Activated CD4-positive, alpha-beta memory T cell treated with anti-CD3 and anti-CD28 coated beads for 36 hours (primary cell): ENCODE measurements around the gene CAPZA1. TPM values are rescaled to one million over a fixed set of nuclear protein-coding genes. Genes with fewer than 3 reads are reported as not detected.

Experiments
- CTCF ChIA-PET: fragments of 350-600 bp; sonication (Branson Sonifier 250); formaldehyde crosslinking; loops from one replicate; lab custom pipeline; 2021; ENCODE audit warnings: antibody characterized with exemption, inconsistent platforms; lab: Charles Lee
- POLR2A ChIA-PET: fragments of 350-600 bp; sonication (Branson Sonifier 250); formaldehyde crosslinking; loops from one replicate; lab custom pipeline; 2021; ENCODE audit warnings: antibody characterized with exemption; lab: Charles Lee
- DNase-seq: peaks from one replicate; pipeline ENCODE4 v3.0.0-alpha.2; 2020
- H3K27ac Mint-ChIP-seq: one replicate; pipeline ENCODE4 v1.8.0; 2021; ENCODE audit warnings: mixed read lengths
- H3K27me3 Mint-ChIP-seq: one replicate; pipeline ENCODE4 v1.8.0; 2021; ENCODE audit warnings: mixed read lengths
- H3K36me3 Mint-ChIP-seq: one replicate; pipeline ENCODE4 v1.8.0; 2021; ENCODE audit warnings: mixed read lengths
- H3K4me1 Mint-ChIP-seq: one replicate; pipeline ENCODE4 v1.8.0; 2021; ENCODE audit warnings: low read depth, mixed read lengths
- H3K4me3 Mint-ChIP-seq: one replicate; pipeline ENCODE4 v1.8.0; 2021; ENCODE audit warnings: mild to moderate bottlenecking, mixed read lengths
- H3K9me3 Mint-ChIP-seq: one replicate; pipeline ENCODE4 v1.8.0; 2021; ENCODE audit warnings: mixed read lengths
- intact Hi-C: fragments of 100-400 bp; cut with micrococcal nuclease; formaldehyde crosslinking; loops from one replicate; pipeline ENCODE4 v1.15.1; 2023
- total RNA-seq, 2 experiments: library from RNA; stranded (reverse); gene quantifications; one replicate each; pipeline ENCODE4 v1.2.3, GENCODE V29; 2021

CAPZA1 gene
- 100 to 1,000 TPM; 261 to 274 TPM for total RNA-seq

DNA sequence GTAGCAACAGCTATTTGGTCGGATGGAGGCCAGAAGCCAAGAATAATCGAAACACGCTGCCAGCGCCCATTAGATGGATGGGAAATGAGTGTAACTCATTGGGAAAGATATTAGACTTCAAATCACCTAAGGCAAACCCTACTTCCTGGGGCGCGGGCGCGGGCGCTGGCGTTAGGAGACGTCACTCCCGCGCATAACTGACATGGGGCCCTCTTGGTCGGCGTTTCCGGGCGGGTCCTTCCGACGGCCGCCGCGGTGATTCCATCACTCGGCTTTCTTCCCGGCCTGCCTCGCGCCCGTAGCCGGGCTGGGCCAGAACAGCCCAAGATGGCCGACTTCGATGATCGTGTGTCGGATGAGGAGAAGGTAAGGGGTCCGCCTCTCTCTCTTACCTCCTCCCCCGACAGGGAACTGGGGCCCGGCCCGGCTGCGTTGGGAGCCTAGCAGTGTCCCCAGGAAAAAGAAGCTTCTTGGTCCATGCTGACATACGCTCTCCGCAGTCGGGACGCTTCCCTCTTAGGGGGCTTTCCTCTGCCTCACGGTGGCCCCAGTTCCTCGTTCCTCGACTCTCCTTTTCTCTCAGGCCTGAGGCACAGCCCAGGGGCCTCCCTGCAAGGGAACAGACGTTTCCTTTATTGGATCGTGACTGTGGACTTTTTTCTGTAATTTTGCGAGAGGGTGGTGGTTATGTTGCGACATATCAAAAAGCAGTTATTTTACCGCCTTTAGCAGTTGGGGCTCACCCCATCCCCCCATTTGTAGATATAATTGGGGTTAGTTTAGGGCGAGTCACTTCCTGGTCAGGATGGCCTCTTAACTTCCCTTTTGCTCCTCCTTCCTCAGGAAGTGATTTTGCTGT, at the start of gene CAPZA1:
TSS of gene CAPZA1 (plus strand) at position 315 of the 859 bp plus-strand sequence. CDS start at position 328, 13 bp downstream.
- intact Hi-C loops: loop anchor here (1.0 to 2.0 kb wide), 3 partner anchors 17 to 338 kb away; no protein-coding TSS in a partner anchor
- ChIA-PET CTCF (interaction anchor here (0.6 to 3.1 kb wide), 4 partner anchors 17 to 154 kb away, joined by 3 to 12 read pairs (median 7); partner anchors contain the start of gene PPM1J), POLR2A (interaction anchor here (1.0 to 3.4 kb wide), 4 partner anchors 55 to 96 kb away, joined by 4 to 24 read pairs (median 6); partner anchors contain the start of genes MOV10 and PPM1J)
- peaks cover 29% of the 10 kb centered on the region for H3K4me1 Mint-ChIP-seq
- peak within 1 kb of the TSS; percentile 96 for H3K4me3 Mint-ChIP-seq
- no peaks in the 10 kb centered on the region for H3K9me3 Mint-ChIP-seq
- peaks cover 27% of the 10 kb centered on the region for H3K36me3 Mint-ChIP-seq
- H3K27me3 Mint-ChIP-seq: no peaks in the 10 kb centered on the region
- peak within 1 kb of the TSS; percentile 100 for H3K27ac Mint-ChIP-seq
- DNase-seq: peak; percentile 95

DNA sequence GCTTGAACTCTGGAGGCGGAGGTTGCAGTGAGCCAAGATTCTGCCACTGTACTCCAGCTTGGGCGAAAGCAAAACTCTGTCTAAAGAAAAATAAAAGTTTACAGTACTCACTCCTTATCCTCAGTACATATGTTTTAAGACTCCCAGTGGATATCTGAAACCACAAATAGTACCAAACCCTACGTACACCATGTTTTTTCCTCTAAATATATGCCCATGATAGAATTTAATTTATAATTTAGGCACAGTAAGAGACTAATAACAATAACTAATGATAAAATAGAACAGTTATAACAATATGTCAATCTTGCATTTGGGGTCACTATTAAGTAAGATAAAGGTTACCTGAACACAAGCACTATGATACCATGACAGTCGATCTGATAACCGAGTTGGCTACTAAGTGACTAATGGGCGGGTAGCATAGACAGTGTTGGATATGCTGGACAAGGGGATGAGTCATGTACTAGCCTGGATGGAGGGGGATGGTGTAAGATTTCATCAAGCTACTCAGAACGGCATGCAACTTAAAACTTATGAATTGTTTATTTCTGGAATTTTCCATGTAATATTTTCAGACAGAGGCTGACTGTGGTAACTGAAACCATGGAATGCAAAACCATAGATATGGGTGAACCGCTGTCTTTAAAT, 44.4 kb upstream of the CAPZA1 start:
- ChIA-PET POLR2A (no interaction called here), CTCF (no interaction called here)
- DNase-seq: no peak
- no peaks in the 10 kb centered on the region for H3K4me1 Mint-ChIP-seq
- no peaks in the 10 kb centered on the region for H3K9me3 Mint-ChIP-seq
- intact Hi-C loops: no loop called here
- H3K4me3 Mint-ChIP-seq: no peak overlapping the region
- H3K36me3 Mint-ChIP-seq: peaks cover 23% of the 10 kb centered on the region
- H3K27me3 Mint-ChIP-seq: no peaks in the 10 kb centered on the region
- H3K27ac Mint-ChIP-seq: no peak overlapping the region

DNA sequence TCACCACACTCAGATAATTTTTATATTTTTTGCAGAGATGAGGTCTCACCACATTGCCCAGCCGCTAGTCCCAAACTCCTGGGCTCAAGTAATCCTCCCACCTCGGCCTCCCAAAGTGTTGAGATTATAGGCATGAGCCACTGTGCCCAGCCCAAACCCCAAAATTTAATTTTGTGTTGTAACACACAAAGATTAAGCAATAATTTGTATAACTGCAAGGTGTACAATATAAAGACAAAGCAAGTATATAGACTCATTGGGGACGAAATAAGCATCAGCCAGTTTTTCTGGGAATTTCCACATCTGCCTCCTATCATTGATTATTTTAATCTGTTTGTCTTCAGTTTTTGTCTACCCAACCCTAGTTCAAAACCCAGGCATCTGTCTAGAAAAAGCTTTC, 43.4 kb upstream of the CAPZA1 start:
- DNase-seq: no peak
- intact Hi-C loops: no loop called here
- no peaks in the 10 kb centered on the region for H3K4me1 Mint-ChIP-seq
- peaks cover 23% of the 10 kb centered on the region for H3K36me3 Mint-ChIP-seq
- no peaks in the 10 kb centered on the region for H3K9me3 Mint-ChIP-seq
- no peaks in the 10 kb centered on the region for H3K27me3 Mint-ChIP-seq
- no peak overlapping the region for H3K27ac Mint-ChIP-seq
- CTCF ChIA-PET: no interaction called here
- POLR2A ChIA-PET: no interaction called here
- no peak overlapping the region for H3K4me3 Mint-ChIP-seq

DNA sequence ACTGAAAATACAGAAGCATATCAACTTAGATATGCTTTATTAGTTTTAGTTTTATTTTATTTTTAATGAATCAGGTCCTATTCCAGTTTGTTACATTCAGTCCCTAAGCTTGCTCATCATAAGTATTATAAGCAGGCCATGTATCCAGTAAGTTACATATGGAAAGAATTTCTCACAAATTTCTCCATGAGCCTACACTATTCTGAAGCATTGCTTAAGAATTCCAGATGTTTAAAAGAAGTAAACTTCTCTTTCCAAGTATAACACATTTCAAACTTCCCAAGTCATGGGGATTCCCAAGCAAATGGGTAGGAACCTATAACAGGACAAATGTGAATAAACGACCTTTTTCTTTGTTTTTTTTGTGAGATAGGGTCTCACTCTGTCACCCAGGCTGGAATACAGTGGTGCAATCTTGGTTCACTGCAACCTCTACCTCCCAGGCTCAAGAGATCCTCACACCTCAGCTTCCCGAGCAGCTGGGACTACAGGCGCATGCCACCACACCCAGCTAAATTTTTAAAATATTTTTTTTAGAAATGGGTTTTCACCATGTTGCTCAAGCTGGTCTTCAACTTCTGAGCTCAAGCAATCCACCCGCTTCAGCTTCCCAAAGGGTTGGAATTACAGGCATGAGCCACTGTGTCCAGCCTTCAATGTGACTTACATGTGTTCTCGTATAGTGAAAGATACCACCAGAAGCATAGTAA, 39.7 kb upstream of the CAPZA1 start:
- intact Hi-C loops: no loop called here
- H3K27me3 Mint-ChIP-seq: no peaks in the 10 kb centered on the region
- ChIA-PET POLR2A (interaction anchor here (0.8 kb wide), 1 partner anchor 73 kb away, joined by 3 read pairs; no protein-coding TSS in a partner anchor), CTCF (no interaction called here)
- no peak overlapping the region for H3K4me3 Mint-ChIP-seq
- no peaks in the 10 kb centered on the region for H3K4me1 Mint-ChIP-seq
- peaks cover 17% of the 10 kb centered on the region for H3K36me3 Mint-ChIP-seq
- DNase-seq: no peak
- no peak overlapping the region for H3K27ac Mint-ChIP-seq
- H3K9me3 Mint-ChIP-seq: no peaks in the 10 kb centered on the region

DNA sequence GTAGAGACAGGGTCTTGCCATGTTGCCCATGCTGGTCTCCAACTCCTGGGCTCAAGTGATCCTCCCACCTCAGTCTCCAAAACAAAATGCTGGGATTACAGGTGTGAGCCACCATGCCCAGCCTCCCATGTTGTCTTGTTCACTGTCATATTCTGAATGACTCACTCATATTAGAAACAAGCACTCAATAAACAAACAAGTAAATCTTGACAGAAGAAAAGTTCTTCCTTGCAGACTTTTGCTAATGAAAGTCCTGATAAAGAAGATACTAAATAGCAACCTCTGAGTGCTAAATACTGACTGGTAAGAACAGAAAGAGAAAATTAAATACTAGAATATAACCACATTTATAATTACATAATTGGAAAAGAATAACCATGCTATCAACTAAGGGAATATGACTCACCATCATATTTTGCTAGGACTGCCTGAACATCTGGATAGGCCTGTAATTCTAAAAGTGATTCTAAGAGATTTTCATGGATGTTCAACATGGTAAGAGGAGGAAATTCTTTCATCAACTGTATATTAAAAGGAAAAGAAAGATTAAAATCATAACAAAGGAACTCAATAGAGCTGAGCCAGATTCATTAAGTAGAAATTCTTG, 37.9 kb upstream of the CAPZA1 start:
- ChIA-PET POLR2A (no interaction called here), CTCF (no interaction called here)
- intact Hi-C loops: no loop called here
- no peak overlapping the region for H3K27ac Mint-ChIP-seq
- H3K4me1 Mint-ChIP-seq: no peaks in the 10 kb centered on the region
- DNase-seq: no peak
- H3K4me3 Mint-ChIP-seq: no peak overlapping the region
- H3K36me3 Mint-ChIP-seq: peaks cover 6% of the 10 kb centered on the region
- H3K9me3 Mint-ChIP-seq: no peaks in the 10 kb centered on the region
- H3K27me3 Mint-ChIP-seq: no peaks in the 10 kb centered on the region

DNA sequence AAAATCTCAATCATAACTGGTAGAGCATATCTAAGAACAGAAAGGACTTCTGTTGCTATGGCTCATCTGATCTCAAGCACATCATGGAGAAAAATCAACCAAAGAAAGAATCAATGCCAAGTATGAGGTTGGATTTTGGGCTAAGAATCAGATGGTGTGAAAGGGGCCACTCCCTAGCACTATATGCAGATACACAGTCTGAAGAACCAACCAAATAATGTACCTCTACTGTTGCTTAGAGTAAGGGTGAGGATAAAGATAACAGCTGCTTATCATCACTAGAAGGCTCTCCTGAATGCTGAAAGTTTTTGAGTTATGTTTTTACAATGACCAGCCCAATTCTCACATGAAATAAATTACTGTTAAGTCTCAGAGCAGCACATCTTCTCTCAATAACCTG, 36.3 kb upstream of the CAPZA1 start:
- no peak for DNase-seq
- H3K9me3 Mint-ChIP-seq: no peaks in the 10 kb centered on the region
- CTCF ChIA-PET: no interaction called here
- H3K36me3 Mint-ChIP-seq: no peaks in the 10 kb centered on the region
- no peak overlapping the region for H3K27ac Mint-ChIP-seq
- H3K4me3 Mint-ChIP-seq: no peak overlapping the region
- intact Hi-C loops: no loop called here
- H3K27me3 Mint-ChIP-seq: no peaks in the 10 kb centered on the region
- POLR2A ChIA-PET: no interaction called here
- no peaks in the 10 kb centered on the region for H3K4me1 Mint-ChIP-seq

DNA sequence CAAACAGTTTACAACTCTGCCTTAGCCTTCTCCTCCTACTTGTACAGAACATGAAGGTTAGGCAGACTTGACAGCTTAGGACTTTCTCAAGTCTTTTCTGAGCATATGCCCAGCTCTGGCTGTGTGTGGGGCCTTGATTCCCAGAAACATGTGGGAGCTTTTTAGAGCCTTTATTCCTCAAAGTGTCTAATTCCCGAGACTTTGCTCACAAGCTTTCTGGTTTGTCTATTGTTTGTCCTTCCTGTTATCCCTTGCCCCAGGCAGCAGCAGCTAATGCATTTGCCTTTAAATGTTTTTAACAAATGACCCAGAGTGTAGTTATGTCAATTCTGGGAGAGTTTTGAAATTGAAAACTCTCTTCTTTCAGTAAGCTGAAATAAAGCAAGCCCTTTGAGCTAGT, 29.9 kb upstream of the CAPZA1 start:
- ChIA-PET POLR2A (no interaction called here), CTCF (no interaction called here)
- intact Hi-C loops: no loop called here
- Mint-ChIP-seq H3K4me3 (no peak overlapping the region), H3K9me3 (no peaks in the 10 kb centered on the region), H3K27ac (no peak overlapping the region), H3K27me3 (no peaks in the 10 kb centered on the region), H3K36me3 (peaks cover 20% of the 10 kb centered on the region), H3K4me1 (no peaks in the 10 kb centered on the region)
- DNase-seq: no peak

DNA sequence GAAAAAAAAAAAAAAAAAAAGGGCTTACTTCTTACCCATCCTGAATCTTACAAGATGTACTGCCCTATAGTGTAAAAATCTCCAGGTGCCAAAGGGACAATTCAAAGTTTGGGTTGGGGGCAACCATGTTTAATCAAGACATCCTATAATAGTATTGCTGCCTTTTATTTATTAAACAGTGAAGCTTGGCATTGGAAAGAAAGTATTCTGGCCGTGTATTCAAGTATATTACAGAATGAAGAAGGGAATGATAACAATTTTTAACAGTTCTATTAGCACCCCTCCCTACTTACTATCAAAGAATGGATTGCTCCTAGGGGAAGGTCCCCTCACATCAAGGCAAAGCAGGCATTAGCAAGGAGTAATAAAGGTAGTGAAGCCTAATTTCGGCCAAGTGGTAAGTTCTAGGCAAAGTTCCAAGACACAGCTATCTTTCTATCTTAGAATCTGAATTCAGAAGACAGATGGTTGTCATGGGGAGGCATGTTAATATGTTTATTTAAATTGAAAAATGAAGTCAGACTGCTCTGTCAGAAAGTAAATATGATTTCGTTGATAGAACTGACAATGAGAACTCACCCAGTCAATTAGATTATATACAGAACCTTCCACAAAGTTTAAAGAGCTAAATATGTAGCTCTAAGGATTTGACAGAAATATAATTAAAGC, 25.3 kb upstream of the CAPZA1 start:
- ChIA-PET POLR2A (no interaction called here), CTCF (interaction anchor here (0.8 to 0.9 kb wide), 2 partner anchors 15 to 58 kb away, joined by 3 read pairs; no protein-coding TSS in a partner anchor)
- peaks cover 28% of the 10 kb centered on the region for H3K36me3 Mint-ChIP-seq

DNA sequence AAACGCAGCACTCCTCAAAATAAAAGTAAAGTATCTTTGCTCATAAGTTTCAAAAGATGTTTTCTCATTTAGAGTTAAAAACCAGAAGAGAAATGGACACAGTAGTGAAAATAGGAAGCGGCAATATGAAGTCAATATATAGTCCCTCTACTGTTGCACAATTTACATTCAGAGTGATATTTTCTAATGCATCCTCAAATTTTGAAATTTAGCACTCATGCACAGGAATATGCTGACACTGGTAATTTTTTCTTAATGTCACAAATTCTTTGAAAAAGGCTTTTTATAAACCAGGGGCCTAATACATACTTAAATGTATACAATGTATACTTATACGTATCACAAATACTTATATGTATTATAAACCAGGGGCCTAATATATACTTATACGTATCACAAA, 20.2 kb upstream of the CAPZA1 start:
- CTCF ChIA-PET: interaction anchor here (1.8 kb wide), 1 partner anchor 98 kb away, joined by 3 read pairs; no protein-coding TSS in a partner anchor

More for the DNA sequence above, 25.3 kb upstream of the CAPZA1 start:
- intact Hi-C loops: no loop called here
- Mint-ChIP-seq H3K27ac (no peak overlapping the region), H3K9me3 (no peaks in the 10 kb centered on the region), H3K4me1 (no peaks in the 10 kb centered on the region), H3K27me3 (no peaks in the 10 kb centered on the region), H3K4me3 (no peak overlapping the region)
- DNase-seq: no peak

DNA sequence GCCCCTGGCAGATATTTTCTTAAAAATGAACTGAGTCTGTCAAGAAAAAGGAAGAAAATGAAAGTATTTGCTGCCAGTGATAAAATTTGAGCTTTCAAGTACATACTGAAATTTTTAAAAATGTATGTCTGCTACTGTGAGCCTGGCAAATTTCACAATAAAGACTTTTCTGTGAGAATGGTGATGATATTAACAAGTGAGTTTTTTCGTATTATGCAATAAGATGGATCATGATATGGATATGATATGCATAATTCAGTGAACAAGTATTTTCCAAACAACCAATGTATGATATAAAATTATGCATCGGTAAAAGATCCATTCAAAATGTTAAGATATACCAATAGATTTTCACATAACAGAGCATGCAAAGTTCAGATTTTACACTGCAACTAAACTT, 16.6 kb upstream of the CAPZA1 start:
- intact Hi-C loops: no loop called here
- Mint-ChIP-seq H3K27ac (no peak overlapping the region), H3K4me3 (no peak overlapping the region), H3K9me3 (no peaks in the 10 kb centered on the region), H3K4me1 (peaks cover 8% of the 10 kb centered on the region), H3K36me3 (peaks cover 24% of the 10 kb centered on the region), H3K27me3 (no peaks in the 10 kb centered on the region)
- no peak for DNase-seq
- CTCF ChIA-PET: no interaction called here
- POLR2A ChIA-PET: no interaction called here

More for the DNA sequence above, 20.2 kb upstream of the CAPZA1 start:
- DNase-seq: no peak
- intact Hi-C loops: no loop called here
- H3K4me3 Mint-ChIP-seq: no peak overlapping the region
- H3K27ac Mint-ChIP-seq: no peak overlapping the region
- H3K9me3 Mint-ChIP-seq: no peaks in the 10 kb centered on the region
- POLR2A ChIA-PET: no interaction called here
- H3K36me3 Mint-ChIP-seq: peaks cover 18% of the 10 kb centered on the region
- H3K4me1 Mint-ChIP-seq: no peaks in the 10 kb centered on the region
- no peaks in the 10 kb centered on the region for H3K27me3 Mint-ChIP-seq

DNA sequence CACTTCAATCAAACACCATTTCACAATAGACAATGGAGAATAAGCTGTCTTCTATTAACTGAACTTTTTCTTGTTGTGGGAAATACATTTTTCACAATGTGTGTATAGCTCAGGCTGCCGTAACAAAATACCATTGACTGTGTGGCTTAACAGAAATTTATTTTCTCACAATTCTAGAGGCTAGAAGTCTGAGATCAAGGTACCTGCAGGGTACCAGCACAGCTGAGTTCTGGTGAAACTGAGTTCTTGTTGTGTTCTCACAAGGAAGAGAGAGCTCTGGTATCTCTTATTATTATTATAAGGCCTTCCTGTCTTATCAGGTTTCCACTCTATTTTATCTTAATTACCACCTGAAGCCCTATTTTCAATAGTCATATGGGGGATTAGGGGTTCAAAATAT, 16.1 kb upstream of the CAPZA1 start:
- intact Hi-C loops: no loop called here
- ChIA-PET CTCF (interaction anchor here (2.1 kb wide), 1 partner anchor 102 kb away, joined by 5 read pairs; no protein-coding TSS in a partner anchor), POLR2A (no interaction called here)
- Mint-ChIP-seq H3K9me3 (no peaks in the 10 kb centered on the region), H3K4me3 (no peak overlapping the region), H3K27ac (no peak overlapping the region), H3K27me3 (no peaks in the 10 kb centered on the region), H3K4me1 (peaks cover 8% of the 10 kb centered on the region), H3K36me3 (peaks cover 28% of the 10 kb centered on the region)
- no peak for DNase-seq
